ENCODE results near the gene FAM229A. TPM values are rescaled to one million over a fixed set of nuclear protein-coding genes. Genes with fewer than 3 reads are reported as not detected.
A peak's percentile ranks its signal among the peaks of the same experiment; 100 is the strongest.

FAM229A gene
- total and polyA plus RNA-seq, 2 donors (not counting 1 experiment from before 2014, with no cell fraction given): 0.77 to 0.99 TPM

DNA sequence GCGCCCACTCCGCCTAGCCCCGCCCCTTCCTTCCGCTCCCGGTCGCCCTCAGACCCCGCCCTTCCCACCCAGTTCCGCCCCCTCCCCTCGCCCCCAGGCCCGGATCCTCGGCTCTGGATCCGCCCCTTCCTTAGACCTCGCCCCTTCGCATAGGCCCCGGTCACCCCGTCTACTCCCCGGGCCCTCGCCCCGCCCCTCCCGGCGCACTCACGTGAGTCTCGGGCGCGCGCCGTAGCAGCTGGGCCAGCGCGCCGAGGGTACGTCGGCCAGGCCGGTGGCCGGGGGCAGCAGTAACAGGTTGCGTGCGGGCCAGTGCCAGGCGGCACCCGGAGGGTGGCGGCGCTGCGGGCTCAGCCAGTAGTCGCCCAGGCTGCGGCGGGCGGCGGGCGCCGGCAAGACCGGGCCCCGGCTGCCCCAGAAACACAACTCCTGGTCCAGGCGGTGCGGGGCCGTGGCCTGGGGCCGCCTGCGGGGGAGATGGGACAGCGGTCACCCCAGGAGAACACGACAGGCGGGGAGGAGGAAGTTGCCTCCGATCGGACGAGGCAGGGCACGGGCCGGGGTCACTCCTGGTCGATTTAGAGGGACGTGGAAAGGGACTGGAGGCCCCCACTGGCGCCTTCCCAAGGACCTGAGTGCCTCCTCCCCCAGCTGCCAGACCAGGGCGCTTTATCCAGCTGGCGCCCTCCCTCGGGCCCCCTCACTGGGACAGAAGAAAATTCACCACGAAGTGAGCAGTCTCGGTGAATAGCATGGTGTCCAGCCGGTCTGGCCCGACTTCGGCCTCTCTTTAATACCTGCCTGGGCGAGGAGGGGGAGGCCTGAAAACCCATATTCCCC is 10.7 kb downstream of the FAM229A start:
- TF ChIP-seq, protein P1, sequence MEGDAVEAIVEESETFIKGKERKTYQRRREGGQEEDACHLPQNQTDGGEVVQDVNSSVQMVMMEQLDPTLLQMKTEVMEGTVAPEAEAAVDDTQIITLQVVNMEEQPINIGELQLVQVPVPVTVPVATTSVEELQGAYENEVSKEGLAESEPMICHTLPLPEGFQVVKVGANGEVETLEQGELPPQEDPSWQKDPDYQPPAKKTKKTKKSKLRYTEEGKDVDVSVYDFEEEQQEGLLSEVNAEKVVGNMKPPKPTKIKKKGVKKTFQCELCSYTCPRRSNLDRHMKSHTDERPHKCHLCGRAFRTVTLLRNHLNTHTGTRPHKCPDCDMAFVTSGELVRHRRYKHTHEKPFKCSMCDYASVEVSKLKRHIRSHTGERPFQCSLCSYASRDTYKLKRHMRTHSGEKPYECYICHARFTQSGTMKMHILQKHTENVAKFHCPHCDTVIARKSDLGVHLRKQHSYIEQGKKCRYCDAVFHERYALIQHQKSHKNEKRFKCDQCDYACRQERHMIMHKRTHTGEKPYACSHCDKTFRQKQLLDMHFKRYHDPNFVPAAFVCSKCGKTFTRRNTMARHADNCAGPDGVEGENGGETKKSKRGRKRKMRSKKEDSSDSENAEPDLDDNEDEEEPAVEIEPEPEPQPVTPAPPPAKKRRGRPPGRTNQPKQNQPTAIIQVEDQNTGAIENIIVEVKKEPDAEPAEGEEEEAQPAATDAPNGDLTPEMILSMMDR (conservative IDR thresholded peaks at IDR 0.05 in 1 of 2, IDR thresholded peaks at IDR 0.05 in 1 of 2; ENCODE audit: low read depth in 1 of 2, low read length in 2 of 2): no peak
- TF ChIP-seq EZH2 (IDR thresholded peaks at IDR 0.05; ENCODE audit: low read length, missing control alignments): no peak
- Histone ChIP-seq H3K27me3 (ENCODE audit: control insufficient read depth, insufficient read depth, low read length) (no peaks in the 10 kb centered on the region), H2AFZ (ENCODE audit: low read length) (peak overlapping the region; percentile 72), H3K4me1 (ENCODE audit: control insufficient read depth, extremely low read depth, insufficient read depth, low read length) (peaks cover 23% of the 10 kb centered on the region), H3K4me2 (ENCODE audit: extremely low read depth, insufficient read depth, low read length) (peak overlapping the region; percentile 91), H3K36me3 (ENCODE audit: control insufficient read depth, insufficient read depth, low read length) (no peaks in the 10 kb centered on the region), H4K20me1 (ENCODE audit: control insufficient read depth, extremely low read depth, insufficient read depth, low read length) (no peaks in the 10 kb centered on the region), H3K27ac (ENCODE audit: insufficient read depth, low read length) (peak overlapping the region; percentile 88), H3K79me2 (ENCODE audit: control insufficient read depth, insufficient read depth, low read length) (no peaks in the 10 kb centered on the region), H3K9me3 (ENCODE audit: control insufficient read depth, insufficient read depth, low read depth, low read length) (no peaks in the 10 kb centered on the region), H3K4me3 (replicated peaks in 1 of 4; ENCODE audit: control extremely low read depth in 1 of 4, insufficient read depth in 1 of 4, low read depth in 3 of 4, low read length in 4 of 4) (peak overlapping the region; percentile 64 to 74 (median 70)), H3K9ac (ENCODE audit: insufficient read depth, low read length) (peak overlapping the region; percentile 81)
- DNase-seq (ENCODE audit: low read depth in 2 of 2): peak; percentile 88 to 93

DNA sequence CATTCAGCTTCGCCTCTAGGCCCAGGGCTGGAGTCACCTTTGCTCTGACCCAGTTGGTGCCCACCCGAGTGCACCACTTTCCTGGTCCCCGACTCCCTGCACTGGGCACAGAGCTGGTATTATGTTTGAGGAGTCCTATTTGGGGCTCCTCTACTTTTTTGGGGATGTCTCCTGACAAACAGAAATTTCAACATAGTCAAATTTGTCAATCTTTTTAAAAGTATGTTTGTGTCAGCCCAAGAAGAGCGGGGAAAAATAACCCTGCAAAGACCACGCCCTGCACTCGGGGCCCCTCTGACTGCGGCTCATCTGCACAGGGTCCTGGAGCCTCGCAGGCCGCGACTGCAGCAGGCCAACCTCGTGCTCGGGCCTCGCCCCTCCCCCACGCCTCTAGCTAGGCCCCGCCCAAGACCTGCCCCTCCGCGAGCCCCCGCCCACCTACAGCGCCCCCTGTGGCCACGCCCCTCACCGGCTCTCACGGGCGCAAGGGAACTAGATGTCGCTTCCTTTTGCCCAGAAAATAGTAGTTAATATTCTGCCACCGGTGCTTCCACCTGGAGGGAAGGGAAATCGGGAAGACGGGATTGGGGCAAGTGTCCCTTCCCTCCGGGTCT is 11.4 kb downstream of the FAM229A start:
- no peak overlapping the region for H3K27ac ChIP-seq (ENCODE audit: insufficient read depth, low read length)
- no peaks in the 10 kb centered on the region for H3K9me3 ChIP-seq (ENCODE audit: control insufficient read depth, insufficient read depth, low read depth, low read length)
- H3K4me2 ChIP-seq (ENCODE audit: extremely low read depth, insufficient read depth, low read length): peak overlapping the region; percentile 37
- H3K79me2 ChIP-seq (ENCODE audit: control insufficient read depth, insufficient read depth, low read length): no peaks in the 10 kb centered on the region
- peak overlapping the region; percentile 81 for H3K9ac ChIP-seq (ENCODE audit: insufficient read depth, low read length)
- peak overlapping the region; percentile 72 for H2AFZ ChIP-seq (ENCODE audit: low read length)
- H3K4me3 ChIP-seq (replicated peaks in 1 of 4; ENCODE audit: control extremely low read depth in 1 of 4, insufficient read depth in 1 of 4, low read depth in 3 of 4, low read length in 4 of 4): peak overlapping the region; percentile 36 to 74 (median 68)
- TF ChIP-seq, protein P1 (conservative IDR thresholded peaks at IDR 0.05 in 1 of 2, IDR thresholded peaks at IDR 0.05 in 1 of 2; ENCODE audit: low read depth in 1 of 2, low read length in 2 of 2): peak; percentile 34 to 56
- TF ChIP-seq EZH2 (IDR thresholded peaks at IDR 0.05; ENCODE audit: low read length, missing control alignments): no peak
- peak in 1 of 2 donors; percentile 77 for DNase-seq (ENCODE audit: low read depth in 2 of 2)
- H3K27me3 ChIP-seq (ENCODE audit: control insufficient read depth, insufficient read depth, low read length): no peaks in the 10 kb centered on the region
- no peaks in the 10 kb centered on the region for H3K36me3 ChIP-seq (ENCODE audit: control insufficient read depth, insufficient read depth, low read length)
- H3K4me1 ChIP-seq (ENCODE audit: control insufficient read depth, extremely low read depth, insufficient read depth, low read length): peaks cover 23% of the 10 kb centered on the region
- no peaks in the 10 kb centered on the region for H4K20me1 ChIP-seq (ENCODE audit: control insufficient read depth, extremely low read depth, insufficient read depth, low read length)

DNA sequence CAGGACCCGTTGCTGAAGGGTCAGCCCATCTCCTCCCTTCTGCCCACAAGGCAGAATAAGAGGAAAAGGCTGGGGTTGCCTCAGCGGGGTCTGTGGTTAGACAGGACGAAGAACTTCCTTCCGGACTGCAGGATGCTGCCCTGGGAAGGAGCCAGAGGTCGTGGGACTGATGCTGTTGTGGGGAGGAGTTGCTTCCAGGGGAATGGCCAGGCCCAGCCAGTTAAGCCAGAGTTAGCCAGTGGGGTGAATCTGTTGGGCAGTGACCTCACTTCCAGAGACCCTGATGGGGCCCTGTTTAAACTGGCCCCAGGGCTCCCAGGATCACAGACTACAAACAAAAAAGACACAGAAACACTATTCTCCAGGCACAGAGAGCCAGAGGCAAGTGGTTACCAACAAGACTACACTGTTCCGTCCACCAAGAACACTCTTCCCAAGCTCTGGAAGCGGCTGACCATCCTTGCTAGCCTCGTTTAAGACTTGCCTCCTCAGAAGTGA is 13.0 kb downstream of the FAM229A start:
- H3K36me3 ChIP-seq (ENCODE audit: control insufficient read depth, insufficient read depth, low read length): no peaks in the 10 kb centered on the region
- H3K9me3 ChIP-seq (ENCODE audit: control insufficient read depth, insufficient read depth, low read depth, low read length): no peaks in the 10 kb centered on the region
- H3K4me1 ChIP-seq (ENCODE audit: control insufficient read depth, extremely low read depth, insufficient read depth, low read length): peaks cover 23% of the 10 kb centered on the region
- no peaks in the 10 kb centered on the region for H3K27me3 ChIP-seq (ENCODE audit: control insufficient read depth, insufficient read depth, low read length)
- no peak overlapping the region for H3K4me3 ChIP-seq (replicated peaks in 1 of 4; ENCODE audit: control extremely low read depth in 1 of 4, insufficient read depth in 1 of 4, low read depth in 3 of 4, low read length in 4 of 4)
- TF ChIP-seq, protein P1 (conservative IDR thresholded peaks at IDR 0.05 in 1 of 2, IDR thresholded peaks at IDR 0.05 in 1 of 2; ENCODE audit: low read depth in 1 of 2, low read length in 2 of 2): no peak
- no peak for TF ChIP-seq EZH2 (IDR thresholded peaks at IDR 0.05; ENCODE audit: low read length, missing control alignments)
- H3K9ac ChIP-seq (ENCODE audit: insufficient read depth, low read length): no peak overlapping the region
- no peaks in the 10 kb centered on the region for H3K79me2 ChIP-seq (ENCODE audit: control insufficient read depth, insufficient read depth, low read length)
- no peak overlapping the region for H2AFZ ChIP-seq (ENCODE audit: low read length)
- H3K4me2 ChIP-seq (ENCODE audit: extremely low read depth, insufficient read depth, low read length): no peak overlapping the region
- DNase-seq (ENCODE audit: low read depth in 2 of 2): peak; percentile 64 to 80
- peak overlapping the region; percentile 8 for H3K27ac ChIP-seq (ENCODE audit: insufficient read depth, low read length)
- no peaks in the 10 kb centered on the region for H4K20me1 ChIP-seq (ENCODE audit: control insufficient read depth, extremely low read depth, insufficient read depth, low read length)
